Psoas muscle (tissue), 8 donors: ENCODE measurements around the gene IRF1. TPM values are rescaled to one million over a fixed set of nuclear protein-coding genes. Genes with fewer than 3 reads are reported as not detected.
"Not testable (repeated sequence)": the region's sequence is repeated elsewhere in the genome, so short reads cannot be mapped to it uniquely, and the experiment has no call there.

Experiments
- ATAC-seq, 4 donors: fragments of 200-7000 bp; cut with Tn5 transposase; one replicate each; pipeline ENCODE4 v1.9.1; 2020; ENCODE audit warnings: moderate library complexity in 3 of 4, mild to moderate bottlenecking in 2 of 4
- DNase-seq, 2 donors: peaks; one replicate each; pipeline ENCODE4 v3.0.0-alpha.2; 2020
- H3K27ac ChIP-seq: fragments of 200-600 bp; one replicate; pipeline ENCODE4 v1.8.0; 2022
- H3K27me3 ChIP-seq, 3 donors: fragments of 200-600 bp in 1 of 3; one replicate each; pipeline versions ENCODE4 v1.6.1 to v1.8.0; 2013 to 2022; ENCODE audit warnings: low read length in 2 of 3, mild to moderate bottlenecking in 2 of 3, moderate library complexity in 1 of 3; ENCODE audit not compliant: insufficient read depth in 3 of 3
- H3K36me3 ChIP-seq, 2 donors: fragments of 200-600 bp in 1 of 2; one replicate each; pipeline versions ENCODE4 v1.6.1 to v1.8.0; 2013 to 2022; ENCODE audit warnings: low read depth in 1 of 2, mild to moderate bottlenecking in 1 of 2, moderate library complexity in 1 of 2; ENCODE audit not compliant: insufficient read depth in 1 of 2
- H3K4me1 ChIP-seq: fragments of 200-600 bp; one replicate; pipeline ENCODE4 v1.8.0; 2022
- H3K4me3 ChIP-seq: fragments of 200-600 bp; one replicate; pipeline ENCODE4 v1.8.0; 2022; ENCODE audit warnings: mild to moderate bottlenecking
- H3K9me3 ChIP-seq: fragments of 200-600 bp; one replicate; pipeline ENCODE4 v1.8.0; 2022
- WGBS, 3 donors: extraction: QIAGEN DNeasy Blood & Tissue Kit; methylation state at CpG; one replicate each; pipeline versions ENCODE4 v1.1.6 to v1.1.7; 2013; 5-methylcytosine and 5-hydroxymethylcytosine counted together
- intact Hi-C, 2 donors: fragments of 100-400 bp; cut with DNase I; formaldehyde crosslinking; loops; one replicate each; pipeline versions ENCODE4 v1.11.0 to v1.14.2; 2022
- polyA plus RNA-seq, 3 donors: library from polyadenylated mRNA; stranded (reverse); fragments of 200-250 nt; gene quantifications; one replicate each; pipeline ENCODE4 v1.2.3, GENCODE V29; 2013
- total RNA-seq, 4 donors: library from RNA; stranded (reverse); fragmentation: NEBNext Ultra II Directional in 2 of 4; extraction: Animal tissue kit (Norgen Biotek cat#: 25700) in 2 of 4; gene quantifications; one replicate each; pipeline versions ENCODE4 v1.2.1 to v1.2.4, GENCODE V29; 2021 to 2023
- TF ChIP-seq, protein P1 (sequence below): fragments of 200-600 bp; IDR thresholded peaks from one replicate; pipeline ENCODE4 v1.8.0; 2022; ENCODE audit warnings: antibody characterized with exemption
- donor health status: healthy with polysubstance abuse.
- donor health status: DM: no; HTN: no; CAD: no; lungs with moderate emphysema.
- donor health status: Bipolar disorder and iron deficiency.
- donor health status: healthy.
- donor health status: DM: yes; HTN: yes; CAD: no.
- donor health status: DM: no; HTN: no; CAD: no.
- donor health status: DM: no; HTN: no; CAD: no.
- donor health status: DM: yes; HTN: yes; CAD: no.

IRF1 gene
- total and polyA plus RNA-seq, 7 donors: 4.7 to 18.8 (median 11.8) TPM

DNA sequence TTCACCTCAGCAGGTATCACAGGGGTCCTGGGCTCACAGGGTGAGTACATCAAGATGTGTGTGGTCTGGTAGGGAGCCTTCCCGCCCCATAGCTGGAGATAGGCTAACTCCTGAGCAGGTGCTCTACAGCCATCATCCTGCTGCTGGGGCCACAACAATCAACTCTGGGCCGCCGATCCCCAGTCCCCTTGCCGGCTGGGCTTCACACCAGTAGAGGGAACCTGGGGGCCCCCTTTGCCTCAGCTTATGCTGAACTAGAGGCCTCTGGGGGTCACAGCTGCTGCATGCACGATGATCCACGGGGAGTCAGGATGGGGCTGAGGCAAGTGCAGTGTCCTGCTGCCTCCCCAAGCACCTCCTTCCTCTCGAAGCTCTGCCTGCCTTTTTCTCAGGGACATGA, 46.5 kb downstream of the IRF1 start:
- intact Hi-C loops: no loop called here

DNA sequence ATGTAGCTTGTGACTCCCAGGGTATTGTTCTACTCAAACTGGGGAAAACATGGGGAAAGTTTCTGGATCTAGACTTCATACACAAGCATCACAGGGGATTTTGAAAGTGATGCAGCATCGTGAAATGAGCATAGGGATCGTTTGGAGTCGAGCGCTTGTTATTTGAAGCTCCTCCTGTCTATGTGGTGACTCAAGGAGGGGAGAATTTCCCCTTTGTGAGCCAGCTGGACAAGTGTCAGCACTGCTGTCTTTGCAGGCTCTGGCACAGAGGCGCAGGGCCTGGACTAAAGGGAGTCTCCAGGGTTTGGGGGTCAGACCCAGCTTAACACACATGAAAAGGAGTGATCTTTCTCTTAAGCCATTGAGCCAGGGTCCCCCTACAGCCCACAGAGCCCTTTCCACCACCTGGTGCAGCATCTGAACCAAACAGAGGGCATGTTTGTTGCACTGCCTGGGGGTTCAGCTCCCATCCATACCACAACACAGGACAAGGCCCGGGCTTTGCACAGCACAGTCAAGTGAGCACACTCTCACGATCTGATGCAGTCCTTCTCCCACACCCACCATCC, 51.0 kb downstream of the IRF1 start:
- DNase-seq (peak; percentile 83 to 91), ATAC-seq (peak; percentile 93 to 98 (median 95))
- WGBS, 3 donors: 9 to 12% (median 10%) methylated on average over 7 of the region's 7 CpGs
- Histone ChIP-seq H3K4me1 (peaks cover 46% of the 10 kb centered on the region), H3K9me3 (no peaks in the 10 kb centered on the region), H3K4me3 (no peak overlapping the region), H3K36me3 (no peaks in the 10 kb centered on the region), H3K27me3 (no peaks in the 10 kb centered on the region), H3K27ac (peak overlapping the region; percentile 76)
- TF ChIP-seq, protein P1, sequence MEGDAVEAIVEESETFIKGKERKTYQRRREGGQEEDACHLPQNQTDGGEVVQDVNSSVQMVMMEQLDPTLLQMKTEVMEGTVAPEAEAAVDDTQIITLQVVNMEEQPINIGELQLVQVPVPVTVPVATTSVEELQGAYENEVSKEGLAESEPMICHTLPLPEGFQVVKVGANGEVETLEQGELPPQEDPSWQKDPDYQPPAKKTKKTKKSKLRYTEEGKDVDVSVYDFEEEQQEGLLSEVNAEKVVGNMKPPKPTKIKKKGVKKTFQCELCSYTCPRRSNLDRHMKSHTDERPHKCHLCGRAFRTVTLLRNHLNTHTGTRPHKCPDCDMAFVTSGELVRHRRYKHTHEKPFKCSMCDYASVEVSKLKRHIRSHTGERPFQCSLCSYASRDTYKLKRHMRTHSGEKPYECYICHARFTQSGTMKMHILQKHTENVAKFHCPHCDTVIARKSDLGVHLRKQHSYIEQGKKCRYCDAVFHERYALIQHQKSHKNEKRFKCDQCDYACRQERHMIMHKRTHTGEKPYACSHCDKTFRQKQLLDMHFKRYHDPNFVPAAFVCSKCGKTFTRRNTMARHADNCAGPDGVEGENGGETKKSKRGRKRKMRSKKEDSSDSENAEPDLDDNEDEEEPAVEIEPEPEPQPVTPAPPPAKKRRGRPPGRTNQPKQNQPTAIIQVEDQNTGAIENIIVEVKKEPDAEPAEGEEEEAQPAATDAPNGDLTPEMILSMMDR: no peak
- intact Hi-C loops: loop anchor here in 1 of 2 donors (5.0 kb wide), 1 partner anchor 222 kb away; no protein-coding TSS in a partner anchor

More for the DNA sequence above, 46.5 kb downstream of the IRF1 start:
- Histone ChIP-seq H3K4me1 (peaks cover 41% of the 10 kb centered on the region), H3K4me3 (no peak overlapping the region), H3K9me3 (no peaks in the 10 kb centered on the region), H3K36me3 (no peaks in the 10 kb centered on the region), H3K27me3 (no peaks in the 10 kb centered on the region), H3K27ac (no peak overlapping the region)
- TF ChIP-seq, protein P1: no peak
- ATAC-seq: no peak
- DNase-seq: no peak
- WGBS, 3 donors: 58 to 71% (median 71%) methylated on average over 7 of the region's 7 CpGs

- H3K4me1 ChIP-seq: peaks cover 53% of the 10 kb centered on the region
- H3K27ac ChIP-seq: peak overlapping the region; percentile 76
- no peaks in the 10 kb centered on the region for H3K9me3 ChIP-seq
- H3K36me3 ChIP-seq: no peaks in the 10 kb centered on the region
- TF ChIP-seq, protein P1: no peak
- H3K4me3 ChIP-seq: no peak overlapping the region
- ATAC-seq: peak; percentile 56 to 80 (median 72)
- no peaks in the 10 kb centered on the region for H3K27me3 ChIP-seq
- WGBS, 3 donors: 27 to 42% (median 33%) methylated on average over 4 of the region's 4 CpGs
- intact Hi-C loops: loop anchor here in 1 of 2 donors (5.0 kb wide), 1 partner anchor 222 kb away; no protein-coding TSS in a partner anchor
- DNase-seq: no peak
These were observed 51.7 kb downstream of the IRF1 start for GRCh38 chr5:132438917-132439316.

DNA sequence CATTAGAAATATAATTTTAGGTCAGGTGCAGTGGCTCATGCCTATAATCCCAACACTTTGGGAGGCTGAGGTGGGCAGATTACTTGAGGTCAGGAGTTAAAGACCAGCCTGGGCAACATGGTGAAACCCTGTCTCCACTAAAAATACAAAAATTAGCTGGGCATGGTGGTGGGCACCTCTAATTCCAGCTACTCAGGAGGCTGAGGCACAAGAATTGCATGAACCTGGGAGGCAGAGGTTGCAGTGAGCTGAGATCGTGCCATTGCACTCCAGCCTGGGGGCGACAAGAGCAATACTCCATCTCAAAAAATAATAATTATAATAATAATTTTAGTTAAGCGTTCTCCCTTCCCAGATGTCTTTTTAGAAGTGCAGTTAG, 52.3 kb downstream of the IRF1 start:
- Histone ChIP-seq H3K27ac (peak overlapping the region; percentile 76), H3K4me1 (peaks cover 60% of the 10 kb centered on the region)
- H3K9me3 ChIP-seq, ATAC-seq, H3K36me3 ChIP-seq, H3K4me3 ChIP-seq, DNase-seq, H3K27me3 ChIP-seq: not testable (repeated sequence)
- intact Hi-C loops: loop anchor here in 1 of 2 donors (5.0 kb wide), 1 partner anchor 221 kb away; no protein-coding TSS in a partner anchor
- 97 to 98% (median 98%) methylated on average over 3 of the region's 3 CpGs for WGBS, 3 donors

DNA sequence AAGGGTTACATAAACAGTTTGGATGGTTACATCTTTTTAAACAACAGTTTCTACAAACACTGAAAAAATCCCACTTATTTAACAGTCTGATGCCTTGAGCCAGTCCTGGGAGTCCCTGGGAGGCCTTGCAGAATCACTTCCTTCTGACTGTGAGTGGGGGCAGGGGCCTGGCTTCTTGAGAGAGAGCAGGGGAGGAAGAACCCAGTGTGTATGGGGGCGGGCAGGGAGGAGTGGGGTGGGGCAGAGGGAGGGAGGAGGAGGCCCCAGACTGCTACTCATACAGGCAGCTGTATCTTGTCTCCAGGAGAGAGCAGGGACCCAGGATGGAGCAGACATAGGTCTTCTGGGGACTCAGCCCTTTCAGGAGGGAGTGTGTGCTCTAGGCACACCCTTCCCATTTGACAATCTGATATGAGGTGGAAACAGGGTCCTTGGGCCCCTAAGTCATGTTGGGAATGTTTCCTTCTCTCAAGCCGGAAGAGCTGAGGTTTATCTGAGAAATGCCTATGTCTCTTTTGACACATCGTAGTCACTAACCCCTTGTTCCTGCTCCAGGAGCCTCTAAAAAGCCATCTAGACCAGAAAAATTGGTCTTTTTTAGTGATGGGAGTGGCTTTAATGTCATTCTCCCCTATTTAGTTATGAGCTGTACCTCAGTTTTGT, 52.8 kb downstream of the IRF1 start:
- H3K27ac ChIP-seq: peak overlapping the region; percentile 76
- no peak overlapping the region for H3K4me3 ChIP-seq
- no peaks in the 10 kb centered on the region for H3K9me3 ChIP-seq
- no peaks in the 10 kb centered on the region for H3K36me3 ChIP-seq
- TF ChIP-seq, protein P1: no peak
- ATAC-seq: peak in 2 of 4 donors; percentile 15 to 39
- peaks cover 65% of the 10 kb centered on the region for H3K4me1 ChIP-seq
- intact Hi-C loops: loop anchor here in 1 of 2 donors (5.0 kb wide), 1 partner anchor 220 kb away; no protein-coding TSS in a partner anchor
- WGBS, 3 donors: 67 to 79% (median 73%) methylated on average over 3 of the region's 3 CpGs
- DNase-seq: peak; percentile 79 to 84
- no peaks in the 10 kb centered on the region for H3K27me3 ChIP-seq
